H1 (cell line): Measurements from ENCODE around the gene ZNF764. TPM values are rescaled to one million over a fixed set of nuclear protein-coding genes. Genes with fewer than 3 reads are reported as not detected.

Source experiments
- CTCF ChIA-PET: fragments of 300-600 bp; sonication (Branson Sonifier 250); formaldehyde crosslinking; loops from one replicate; lab custom pipeline; 2021; ENCODE audit not compliant: partially characterized antibody; lab: Charles Lee
- POLR2A ChIA-PET: fragments of 300-600 bp; sonication (Branson Sonifier 250); formaldehyde crosslinking; loops from one replicate; lab custom pipeline; 2021; ENCODE audit warnings: inconsistent platforms; ENCODE audit not compliant: partially characterized antibody; lab: Charles Lee
- DNase-seq, 2 experiments: peaks; one replicate each; pipeline versions ENCODE4 v3.0.0 to v3.0.0-alpha.2; 2010 to 2022; ENCODE audit warnings: low spot score in 2 of 2, low read depth in 1 of 2, mixed read lengths in 1 of 2
- FAIRE-seq: peaks from 2 replicates; lab custom pipeline; 2011; peaks lifted over from hg19 to GRCh38; lab: Jason Lieb, UNC
- H2AFZ ChIP-seq: 2 replicates; pipeline ENCODE4 v1.8.1; 2012; ENCODE audit warnings: low read length, inconsistent platforms
- H2AK5ac ChIP-seq: 2 replicates; pipeline ENCODE4 v1.6.1; 2013; ENCODE audit warnings: low read depth, low read length
- H2BK120ac ChIP-seq: replicated peaks from 2 replicates; pipeline ENCODE3; 2013; ENCODE audit warnings: low read depth, low read length, inconsistent platforms
- H2BK12ac ChIP-seq: 2 replicates; pipeline ENCODE4 v1.6.1; 2013; ENCODE audit warnings: low read depth, low read length
- H2BK15ac ChIP-seq: 2 replicates; pipeline ENCODE4 v1.6.1; 2013; ENCODE audit warnings: low read length
- H2BK20ac ChIP-seq: 2 replicates; pipeline ENCODE4 v1.6.1; 2013; ENCODE audit warnings: low read length
- H2BK5ac ChIP-seq: 2 replicates; pipeline ENCODE4 v1.6.1; 2013; ENCODE audit warnings: low read depth, low read length
- H3K14ac ChIP-seq: 2 replicates; pipeline ENCODE4 v1.6.1; 2013; ENCODE audit warnings: inconsistent platforms; ENCODE audit not compliant: insufficient read length
- H3K18ac ChIP-seq: 2 replicates; pipeline ENCODE4 v1.6.1; 2013; ENCODE audit warnings: low read length; ENCODE audit errors: extremely low read depth
- H3K23ac ChIP-seq: 2 replicates; pipeline ENCODE4 v1.6.1; 2013; ENCODE audit warnings: inconsistent platforms; ENCODE audit not compliant: insufficient read length
- H3K23me2 ChIP-seq: 2 replicates; pipeline ENCODE4 v1.6.1; 2013; ENCODE audit warnings: low read depth, low read length
- H3K27ac ChIP-seq: 2 replicates; pipeline ENCODE4 v1.6.1; 2011; ENCODE audit warnings: low read depth, low read length, inconsistent platforms
- H3K27me3 ChIP-seq, 4 experiments: replicated peaks in 1 of 4; 1 replicate in 1 of 4; 2 replicates in 3 of 4; pipeline versions ENCODE4 v1.6.1 to v1.8.1; 2011 to 2013; ENCODE audit warnings: low read length in 3 of 4, mild to moderate bottlenecking in 3 of 4, inconsistent platforms in 2 of 4, mixed read lengths in 2 of 4, moderate library complexity in 1 of 4; ENCODE audit not compliant: control insufficient read depth in 3 of 4, insufficient read depth in 3 of 4; ENCODE audit errors: extremely low read depth in 1 of 4
- H3K36me3 ChIP-seq, 4 experiments: 2 replicates each; pipeline versions ENCODE4 v1.6.1 to v1.8.1; 2011 to 2013; ENCODE audit warnings: mild to moderate bottlenecking in 4 of 4, low read length in 3 of 4, moderate library complexity in 2 of 4, control low read depth in 1 of 4, inconsistent platforms in 1 of 4; ENCODE audit not compliant: insufficient read depth in 4 of 4, control insufficient read depth in 2 of 4
- H3K4ac ChIP-seq: replicated peaks from 2 replicates; pipeline ENCODE3; 2013; ENCODE audit warnings: low read length, low read depth, mixed read lengths, inconsistent platforms; ENCODE audit not compliant: insufficient read length
- H3K4me1 ChIP-seq, 4 experiments: replicated peaks in 1 of 4; 1 replicate in 1 of 4; 2 replicates in 3 of 4; pipeline versions ENCODE4 v1.6.1 to v1.8.1; 2011 to 2013; ENCODE audit warnings: low read length in 3 of 4, inconsistent platforms in 2 of 4, mixed read lengths in 1 of 4; ENCODE audit not compliant: insufficient read depth in 4 of 4, control insufficient read depth in 3 of 4
- H3K4me2 ChIP-seq, 2 experiments: 2 replicates each; pipeline versions ENCODE4 v1.6.1 to v1.8.1; 2011 to 2013; ENCODE audit warnings: low read depth in 2 of 2, low read length in 2 of 2, control low read depth in 1 of 2, inconsistent platforms in 1 of 2, mild to moderate bottlenecking in 1 of 2; ENCODE audit not compliant: insufficient read depth in 1 of 2
- H3K4me3 ChIP-seq, 4 experiments: fragments of 200-600, 300-600 bp in 1 of 4; sonication (generic), shearing (Covaris generic), sonication (Bioruptor Twin) in 1 of 4; 2 replicates each; pipeline versions ENCODE4 v1.5.1 to v1.8.1; 2011 to 2016; ENCODE audit warnings: low read length in 4 of 4, low read depth in 3 of 4, control low read depth in 2 of 4, inconsistent platforms in 2 of 4, mild to moderate bottlenecking in 2 of 4, mixed read lengths in 1 of 4, moderate library complexity in 1 of 4; ENCODE audit not compliant: insufficient read depth in 2 of 4; ENCODE audit errors: extremely low read depth in 1 of 4
- H3K56ac ChIP-seq: replicated peaks from 2 replicates; pipeline ENCODE3; 2013; ENCODE audit warnings: low read depth, mild to moderate bottlenecking, mixed read lengths, low read length, inconsistent platforms; ENCODE audit not compliant: insufficient read length
- H3K79me1 ChIP-seq: 2 replicates; pipeline ENCODE4 v1.6.1; 2013; ENCODE audit warnings: low read depth, low read length, control low read depth
- H3K79me2 ChIP-seq, 2 experiments: 2 replicates each; pipeline versions ENCODE4 v1.6.1 to v1.8.1; 2012 to 2013; ENCODE audit warnings: low read length in 2 of 2, mild to moderate bottlenecking in 2 of 2, inconsistent platforms in 1 of 2; ENCODE audit not compliant: insufficient read depth in 2 of 2, control insufficient read depth in 1 of 2
- H3K9ac ChIP-seq, 4 experiments: replicated peaks in 1 of 4; 1 replicate in 1 of 4; 2 replicates in 3 of 4; pipeline versions ENCODE4 v1.6.1 to v1.8.1; 2011 to 2013; ENCODE audit warnings: low read depth in 3 of 4, low read length in 3 of 4, control low read depth in 2 of 4, mild to moderate bottlenecking in 2 of 4, moderate library complexity in 2 of 4, inconsistent platforms in 1 of 4; ENCODE audit errors: extremely low read depth in 1 of 4
- H3K9me3 ChIP-seq, 2 experiments: 2 replicates each; pipeline versions ENCODE4 v1.6.1 to v1.8.1; 2012 to 2013; ENCODE audit warnings: mild to moderate bottlenecking in 2 of 2, moderate library complexity in 2 of 2, control low read depth in 1 of 2, inconsistent platforms in 1 of 2, low read depth in 1 of 2, low read length in 1 of 2, mixed read lengths in 1 of 2; ENCODE audit not compliant: insufficient read depth in 2 of 2
- H4K20me1 ChIP-seq, 2 experiments: replicated peaks in 1 of 2; 2 replicates each; pipeline versions ENCODE3 to v1.8.1; 2011 to 2013; ENCODE audit warnings: inconsistent platforms in 2 of 2, low read length in 2 of 2, mild to moderate bottlenecking in 1 of 2; ENCODE audit not compliant: insufficient read depth in 2 of 2, control insufficient read depth in 1 of 2
- H4K5ac ChIP-seq: 2 replicates; pipeline ENCODE4 v1.6.1; 2013; ENCODE audit warnings: low read length, low read depth, mixed read lengths, inconsistent platforms; ENCODE audit not compliant: insufficient read length
- H4K8ac ChIP-seq: 2 replicates; pipeline ENCODE4 v1.8.0; 2013; ENCODE audit warnings: mild to moderate bottlenecking, moderate library complexity, low read length, inconsistent platforms; ENCODE audit not compliant: insufficient read depth; ENCODE audit errors: extremely low read depth
- H4K91ac ChIP-seq: replicated peaks from 2 replicates; pipeline ENCODE3; 2013; ENCODE audit warnings: low read length, mixed read lengths, inconsistent platforms; ENCODE audit not compliant: insufficient read length
- CEBPB ChIP-seq: IDR thresholded peaks from 2 replicates; pipeline ENCODE4 v1.6.1; 2012; ENCODE audit warnings: low read depth, low read length
- CHD2 ChIP-seq: IDR thresholded peaks from 2 replicates; pipeline ENCODE4 v1.6.1; 2012; ENCODE audit warnings: low read length, improper control_type of control experiment
- KDM1A ChIP-seq: fragments of 200-600, 300-600 bp; sonication (generic); IDR thresholded peaks from 2 replicates; pipeline ENCODE4 v1.7.1; 2016; ENCODE audit warnings: mild to moderate bottlenecking, low read length, borderline replicate concordance
- RBBP5 ChIP-seq: IDR thresholded peaks from 2 replicates; pipeline ENCODE4 v1.7.1; 2012; ENCODE audit warnings: low read depth, mild to moderate bottlenecking, inconsistent platforms, low read length, moderate library complexity, borderline replicate concordance
- RNF2 ChIP-seq: fragments of 200-900, 300-1000 bp; sonication (generic); IDR thresholded peaks from 2 replicates; pipeline ENCODE4 v1.7.1; 2016; ENCODE audit warnings: borderline replicate concordance, low read depth, mild to moderate bottlenecking, antibody characterized with exemption, low read length; ENCODE audit not compliant: poor library complexity, severe bottlenecking; ENCODE audit errors: missing control alignments
- WGBS, 2 experiments: shearing (Covaris generic) in 1 of 2; methylation state at CpG; one replicate each; pipeline versions ENCODE4 v1.1.6 to v1.1.7; 2013 to 2015; ENCODE audit warnings: low lambda C conversion rate in 2 of 2, mixed read lengths in 2 of 2, inconsistent platforms in 1 of 2, low coverage in 1 of 2, missing lambda C conversion rate in 1 of 2; ENCODE audit not compliant: insufficient replicate concordance in 2 of 2, insufficient coverage in 1 of 2, insufficient read length in 1 of 2; ENCODE audit errors: extremely low coverage in 1 of 2, missing lambda C conversion rate in 1 of 2; 5-methylcytosine and 5-hydroxymethylcytosine counted together
- polyA plus RNA-seq, 7 experiments: library from polyadenylated mRNA; depleted of rRNA in 3 of 7; stranded (reverse) in 5 of 7; unstranded in 2 of 7; fragments of >200 nt in 5 of 7; fragments of 200-250 nt in 2 of 7; gene quantifications; 1 replicate in 5 of 7; 2 replicates in 1 of 7; 4 replicates in 1 of 7; pipeline versions ENCODE4 v1.2.1 to v1.2.3, GENCODE V29; 2011 to 2013; ENCODE audit warnings: missing spikeins in 2 of 7, mixed read lengths in 2 of 7
- total RNA-seq: library from RNA; stranded (reverse); fragmentation: NEBNext Ultra II Directional; extraction: Animal tissue kit (Norgen Biotek cat#: 25700); gene quantifications from 2 replicates; pipeline ENCODE4 v1.2.1, GENCODE V29; 2021

ZNF764 gene
- total and polyA plus RNA-seq, 2 of the 8 experiments (the other 6 are each of a cell fraction or from before 2014, with no cell fraction given) = 5.7 to 7.7 TPM

DNA sequence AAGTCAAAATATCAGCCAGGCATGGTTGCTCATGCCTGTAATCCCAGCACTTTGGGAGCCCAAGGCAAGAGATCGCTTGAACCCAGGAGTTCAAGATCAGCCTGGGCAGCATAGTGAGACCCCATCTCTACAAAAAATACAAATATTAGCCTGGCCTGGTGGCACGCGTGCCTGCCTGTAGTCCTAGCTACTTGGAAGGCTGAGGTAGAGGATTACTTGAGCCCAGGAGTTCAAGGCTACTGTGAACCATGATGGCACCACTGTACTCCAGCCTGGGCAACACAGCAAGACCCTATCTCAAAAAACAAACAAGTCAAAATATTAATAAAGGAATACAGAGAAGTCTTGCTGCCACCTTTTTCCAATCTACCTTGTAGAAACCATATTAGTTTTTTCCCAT is 47.8 kb upstream of the ZNF764 start:
- Histone ChIP-seq H4K8ac (no peak overlapping the region), H3K27me3 (no peaks in the 10 kb centered on the region), H3K4me2 (no peak overlapping the region), H3K4ac (no peak overlapping the region), H3K9ac (no peak overlapping the region), H4K20me1 (peaks cover 0 to 2% of the 10 kb centered on the region in 2 experiments), H3K56ac (no peak overlapping the region), H3K23me2 (peaks cover 2% of the 10 kb centered on the region; the same call in 1 of the 2 replicates), H2BK20ac (no peak overlapping the region), H2BK15ac (no peak overlapping the region), H3K4me1 (peaks cover 0 to 2% (median 2%) of the 10 kb centered on the region in 4 experiments; a peak in 3 of 7 replicates), H4K5ac (no peak overlapping the region), H2BK5ac (no peak overlapping the region), H3K23ac (no peak overlapping the region), H4K91ac (no peak overlapping the region), H3K14ac (no peak overlapping the region), H3K9me3 (no peaks in the 10 kb centered on the region), H3K4me3 (no peak overlapping the region), H3K79me2 (0 out of 4 replicates have a peak, but pooled peaks cover 0 to 5% of the 10 kb centered on the region in 2 experiments), H2BK12ac (no peak overlapping the region), H3K18ac (no peak overlapping the region), H3K36me3 (peaks cover 6 to 36% (median 24%) of the 10 kb centered on the region in 4 experiments; a peak in 7 of 8 replicates), H2BK120ac (no peak overlapping the region), H2AK5ac (no peak overlapping the region), H3K27ac (no peak overlapping the region), H3K79me1 (no peaks in the 10 kb centered on the region; the same call in 1 of the 2 replicates), H2AFZ (no peak overlapping the region)
- 94% methylated on average over 3 of the region's 3 CpGs; no CpG with 5 or more reads in 1 of the 2 experiments for WGBS, 2 experiments
- no peak for DNase-seq
- ChIA-PET CTCF (interaction anchor here (0.6 to 3.7 kb wide), 6 partner anchors 8 to 124 kb away, joined by 3 to 13 read pairs (median 3); partner anchors contain the start of gene ZNF785), POLR2A (interaction anchor here (0.6 to 2.0 kb wide), 3 partner anchors 9 to 34 kb away, joined by 3 to 6 read pairs (median 3); partner anchors contain the start of gene ZNF688)
- TF ChIP-seq RNF2 = no peak
- no peak for TF ChIP-seq RBBP5
- no peak for TF ChIP-seq CHD2
- no peak for TF ChIP-seq CEBPB
- peak; percentile 62; the same call in 1 of the 2 replicates for TF ChIP-seq KDM1A
- no peak for FAIRE-seq
